SH-SY5Y (cell line): ENCODE results near the gene TIMM17B.

Source experiments
- GATA2 ChIP-seq: IDR thresholded peaks from 2 replicates; pipeline ENCODE4 v1.6.1; 2011; ENCODE audit warnings: mild to moderate bottlenecking, low read depth, low read length
- GATA3 ChIP-seq: IDR thresholded peaks from 2 replicates; pipeline ENCODE4 v1.6.1; 2011; ENCODE audit warnings: low read depth, mild to moderate bottlenecking, low read length, moderate library complexity

TIMM17B gene

DNA sequence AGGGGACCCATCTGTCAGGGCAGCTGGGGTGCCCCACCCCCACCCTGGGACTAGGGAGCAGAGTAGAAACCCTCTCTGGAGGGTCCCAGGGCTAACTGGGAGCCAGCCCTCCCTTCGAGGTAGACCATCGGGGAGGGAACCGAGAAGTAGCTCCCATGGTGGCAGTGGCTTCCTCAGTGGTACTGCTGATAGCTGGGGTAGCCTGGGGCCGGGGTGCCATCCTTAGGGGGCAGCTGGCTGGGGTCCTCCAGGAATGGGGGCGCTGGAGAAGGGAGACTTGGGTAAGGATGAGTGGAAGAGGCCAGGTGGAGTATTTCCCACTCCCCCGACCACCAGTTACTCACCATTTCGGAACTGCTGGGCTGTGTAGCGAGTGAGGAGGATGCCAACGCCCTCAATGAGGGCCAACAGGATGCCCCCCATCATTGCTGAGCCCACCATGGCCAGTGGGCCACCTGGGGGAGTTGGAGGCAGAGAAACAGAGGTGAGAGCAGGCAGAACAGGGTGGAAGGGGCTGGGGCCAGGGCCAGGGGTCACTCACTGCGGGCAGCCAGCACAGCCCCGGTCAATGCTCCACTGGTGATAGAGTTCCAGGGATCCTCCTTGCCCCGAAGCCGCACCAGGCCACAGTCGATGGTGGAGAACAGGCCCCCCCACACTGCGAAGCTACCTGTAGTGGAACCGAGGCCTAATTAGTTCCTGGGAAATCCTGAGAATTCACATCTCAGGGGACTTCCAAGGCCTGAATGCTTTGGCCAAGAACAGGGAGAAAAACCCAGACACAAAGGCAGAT lies 3.8 kb downstream of the TIMM17B start:
- TF ChIP-seq GATA3 = no peak
- TF ChIP-seq GATA2 = no peak

DNA sequence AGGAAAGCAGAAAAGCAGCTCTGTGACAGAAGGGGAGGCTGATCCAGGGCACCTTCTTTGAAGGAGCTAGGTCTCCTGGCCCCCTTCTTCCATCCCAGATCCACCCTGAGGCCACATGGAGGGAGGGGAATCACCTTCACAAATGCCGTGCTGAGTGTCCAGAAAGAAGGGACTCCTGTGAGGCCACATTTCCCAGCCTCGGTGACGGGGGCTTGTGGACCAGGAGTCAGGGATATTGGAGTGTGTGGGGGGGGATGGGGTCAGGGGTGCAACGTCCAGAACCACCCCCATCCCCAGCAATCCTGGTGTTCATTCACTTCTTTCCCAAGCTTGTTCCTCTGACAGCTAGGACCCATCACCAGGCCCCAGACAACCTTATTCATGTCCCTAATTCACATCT lies 4.7 kb downstream of the TIMM17B start:
- TF ChIP-seq GATA2 (no peak), GATA3 (no peak)

DNA sequence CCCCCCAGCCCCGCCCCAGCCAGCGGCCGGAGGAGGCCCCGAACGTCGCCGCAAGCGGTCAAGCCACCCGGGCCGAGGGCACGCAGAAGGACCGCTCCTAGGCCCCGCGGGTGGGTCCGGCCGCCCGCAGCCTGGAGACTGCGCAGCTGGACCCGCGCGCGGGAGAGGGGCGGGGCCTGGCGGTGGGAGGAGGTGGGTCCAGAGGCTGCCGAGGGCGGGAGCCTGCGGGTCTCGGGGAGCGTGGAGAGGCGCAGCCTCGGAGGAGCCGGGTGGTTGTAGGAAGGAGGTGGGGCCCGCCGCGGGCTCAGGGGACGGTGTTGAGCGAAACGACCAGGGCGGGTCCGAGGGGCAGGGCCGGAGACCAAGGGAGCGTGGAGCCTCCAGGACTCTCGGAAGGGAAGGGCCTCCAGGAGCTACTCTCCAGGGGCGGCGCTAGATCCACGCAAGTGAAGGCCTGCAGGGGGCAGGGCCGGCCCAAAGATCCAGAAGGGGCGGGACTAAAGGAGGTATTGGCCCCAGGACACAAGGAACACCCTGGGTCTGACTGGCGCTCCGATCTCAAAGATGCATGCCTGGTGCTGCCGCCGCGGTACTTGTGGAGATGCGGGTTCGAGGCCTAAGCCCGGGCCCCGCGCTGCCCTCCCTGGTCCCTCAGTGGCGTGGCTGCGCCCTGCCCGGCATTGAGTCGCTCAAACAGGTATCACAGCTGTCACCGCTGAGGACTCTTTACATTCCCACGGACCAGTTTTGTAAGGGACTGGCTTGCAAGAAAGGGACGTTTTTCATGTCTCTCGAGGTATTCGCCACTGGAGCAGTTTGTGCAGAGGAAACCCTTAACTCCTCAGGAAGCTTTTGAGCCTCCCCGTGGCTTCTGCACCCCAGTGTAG lies 5.9 kb downstream of the TIMM17B start:
- TF ChIP-seq GATA3 = no peak

DNA sequence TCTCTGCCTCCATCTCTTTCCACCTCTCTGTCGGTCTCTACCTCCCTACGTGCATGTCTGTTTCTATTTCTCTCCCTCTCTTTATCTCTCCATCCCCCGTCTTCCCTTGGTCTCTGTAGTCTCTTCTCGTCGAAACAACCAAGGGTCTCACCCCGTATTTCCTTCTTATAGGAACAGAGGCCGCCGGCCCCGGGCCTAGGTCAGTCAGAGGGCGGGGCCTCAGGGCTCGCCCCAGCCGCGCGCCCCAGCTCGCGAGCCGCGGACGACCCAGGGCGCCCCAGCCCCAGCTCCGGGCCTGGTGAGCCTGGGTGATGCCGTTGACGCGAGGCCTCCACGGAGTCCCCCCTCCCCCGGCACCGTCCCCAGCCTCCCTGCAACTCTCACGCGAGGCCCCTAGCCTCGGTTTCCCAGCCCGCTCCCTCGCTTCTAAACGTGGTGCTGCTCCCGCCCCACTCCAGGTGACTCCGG lies 6.6 kb downstream of the TIMM17B start:
- TF ChIP-seq GATA2 (no peak), GATA3 (no peak)

DNA sequence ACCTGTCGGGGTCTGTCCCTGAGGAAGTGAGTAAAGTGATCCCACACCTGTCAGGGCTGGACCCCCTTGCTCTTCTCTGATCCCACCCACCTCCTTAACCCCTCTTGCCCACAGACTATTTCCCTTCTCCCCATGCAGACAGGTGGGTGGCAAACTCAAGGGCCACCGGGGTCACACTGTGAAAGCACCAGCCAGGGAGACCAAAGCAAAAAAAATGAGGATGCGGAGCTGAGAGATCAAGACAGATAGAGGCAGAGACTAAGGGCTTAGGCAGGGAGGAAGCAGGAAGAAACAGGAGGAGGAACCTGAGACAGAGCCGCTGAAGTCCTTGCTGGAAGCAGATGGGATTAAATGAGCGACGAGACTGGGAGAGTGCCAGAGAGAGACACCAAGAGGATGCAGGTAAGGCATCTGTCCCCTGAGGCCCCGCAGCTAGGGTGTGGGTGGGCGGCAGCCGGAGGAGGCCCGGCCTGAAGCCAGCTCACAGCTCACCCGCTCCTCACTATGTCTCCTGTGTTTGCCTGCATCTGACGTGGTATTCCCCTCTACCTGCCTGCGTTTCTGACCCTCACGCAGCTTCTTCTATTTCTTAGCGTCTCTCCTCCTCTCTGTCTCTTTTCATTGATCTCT lies 7.2 kb downstream of the TIMM17B start:
- TF ChIP-seq GATA2 (no peak), GATA3 (no peak)

DNA sequence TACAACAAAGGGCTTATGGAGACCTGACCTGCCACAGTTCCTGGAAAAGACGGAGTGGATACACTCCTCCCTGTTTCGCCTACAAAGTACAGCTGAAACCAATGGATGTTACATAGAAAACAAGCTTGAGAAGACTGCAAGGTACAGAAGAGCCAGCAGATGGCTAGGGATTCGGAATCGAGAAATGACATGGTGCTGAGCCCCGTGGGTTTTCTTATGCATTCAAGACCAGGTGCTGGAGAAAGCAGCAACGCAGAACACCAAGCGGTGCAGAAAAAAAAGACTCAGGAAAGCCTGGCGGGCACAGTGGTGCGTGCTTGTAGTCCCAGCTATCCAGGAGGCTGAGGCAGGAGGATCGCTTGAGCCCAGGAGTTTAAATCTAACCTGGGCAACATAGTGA lies 13.8 kb downstream of the TIMM17B start:
- TF ChIP-seq GATA3 (no peak), GATA2 (no peak)

DNA sequence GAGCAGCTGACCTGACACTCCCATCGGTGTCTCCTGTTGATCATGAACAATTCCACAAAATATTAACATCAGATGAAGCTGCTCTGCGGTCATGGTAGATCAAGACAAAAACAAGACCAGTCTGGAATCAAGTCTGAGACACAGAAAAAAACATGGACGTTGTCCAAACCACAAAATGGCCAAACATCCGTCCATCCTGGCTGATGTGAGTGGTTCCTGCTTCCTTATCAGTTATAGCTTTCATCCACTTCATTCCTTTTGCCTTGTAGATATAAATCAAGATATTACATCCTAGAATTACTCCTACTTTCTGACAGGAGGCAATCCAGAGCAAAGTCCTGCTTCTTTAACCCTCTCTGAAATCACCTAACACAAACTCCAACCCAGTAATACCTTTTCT lies 33.4 kb downstream of the TIMM17B start:
- TF ChIP-seq GATA3 = no peak
- TF ChIP-seq GATA2 = no peak

DNA sequence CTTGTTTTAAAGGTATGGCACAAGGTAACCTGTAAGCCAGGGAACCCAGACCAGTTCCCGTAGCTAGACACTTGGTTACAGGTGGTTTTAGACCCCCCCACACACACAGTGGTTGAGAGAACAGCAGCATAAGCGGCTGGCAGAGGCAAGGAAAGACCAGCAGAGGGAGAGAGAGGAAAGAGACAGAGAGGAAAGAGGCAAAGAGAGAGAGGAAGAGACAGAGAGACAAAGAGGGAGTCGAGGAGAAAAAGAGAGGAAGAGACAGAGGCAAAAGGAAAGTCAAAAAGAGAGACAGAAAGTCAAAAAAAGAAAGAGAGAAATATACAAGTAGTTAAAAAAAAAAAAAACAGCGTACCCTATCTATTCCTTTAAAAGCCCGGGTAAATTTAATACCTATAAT lies 42.7 kb downstream of the TIMM17B start:
- TF ChIP-seq GATA3 (no peak), GATA2 (no peak)

DNA sequence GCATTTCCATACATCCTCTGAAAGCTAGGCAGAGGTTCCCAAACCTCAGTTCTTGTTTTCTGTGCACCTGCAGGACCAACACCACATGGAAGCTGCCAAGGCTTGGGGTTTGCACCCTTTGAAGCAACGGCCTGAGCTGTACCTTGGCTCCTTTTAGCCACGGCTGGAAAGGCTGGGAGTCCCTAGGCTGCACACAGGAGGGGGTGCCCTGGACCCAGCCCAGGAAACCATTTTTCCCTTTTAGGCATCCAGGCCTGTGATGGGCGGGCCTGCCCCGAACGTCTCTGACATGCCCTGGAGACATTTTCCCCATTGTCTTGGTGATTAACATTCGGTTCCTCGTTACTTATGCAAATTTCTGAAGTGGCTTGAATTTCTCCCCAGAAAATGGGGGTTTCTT lies 44.7 kb downstream of the TIMM17B start:
- no peak for TF ChIP-seq GATA2
- TF ChIP-seq GATA3 = no peak

DNA sequence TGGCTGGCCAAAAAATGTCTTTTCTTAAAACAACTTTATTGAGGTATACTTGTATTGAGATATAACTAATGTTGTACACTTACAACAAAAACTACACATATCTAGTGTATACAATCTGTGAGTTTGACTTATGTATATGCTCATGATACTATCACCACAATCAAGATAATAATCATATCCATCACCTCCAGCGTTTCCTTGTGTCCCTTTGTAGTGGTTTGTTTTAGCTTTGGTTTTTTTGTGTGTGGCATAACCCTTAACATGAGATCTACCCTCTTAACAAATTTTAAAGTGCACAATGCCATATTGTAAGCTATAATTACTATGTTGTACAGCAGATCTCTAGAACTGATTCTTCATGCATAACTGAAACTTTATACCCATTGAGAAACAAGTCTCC lies 48.7 kb downstream of the TIMM17B start:
- TF ChIP-seq GATA2 (no peak), GATA3 (no peak)
